ENCODE results near the gene CNKSR1.

DNA sequence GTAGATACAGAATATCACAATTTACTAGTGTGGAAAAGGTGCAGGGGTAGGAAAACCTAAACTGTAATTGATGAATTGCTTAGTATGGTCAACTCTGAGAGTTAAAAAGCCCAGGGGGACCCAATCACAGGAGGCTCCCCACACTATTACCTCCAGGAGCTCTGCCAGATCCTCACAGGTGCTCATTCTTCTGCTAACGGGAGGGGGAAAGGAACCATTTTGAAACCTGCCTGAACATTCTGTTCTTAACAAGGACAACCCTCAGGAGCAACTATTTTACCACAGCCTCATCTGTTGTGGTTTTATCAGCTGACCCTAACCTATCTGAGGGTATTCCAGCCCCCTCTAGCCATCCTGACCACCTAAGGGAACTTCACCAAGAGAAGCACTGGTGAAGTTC is 46.6 kb upstream of the CNKSR1 start:
- TF ChIP-seq, protein P1, sequence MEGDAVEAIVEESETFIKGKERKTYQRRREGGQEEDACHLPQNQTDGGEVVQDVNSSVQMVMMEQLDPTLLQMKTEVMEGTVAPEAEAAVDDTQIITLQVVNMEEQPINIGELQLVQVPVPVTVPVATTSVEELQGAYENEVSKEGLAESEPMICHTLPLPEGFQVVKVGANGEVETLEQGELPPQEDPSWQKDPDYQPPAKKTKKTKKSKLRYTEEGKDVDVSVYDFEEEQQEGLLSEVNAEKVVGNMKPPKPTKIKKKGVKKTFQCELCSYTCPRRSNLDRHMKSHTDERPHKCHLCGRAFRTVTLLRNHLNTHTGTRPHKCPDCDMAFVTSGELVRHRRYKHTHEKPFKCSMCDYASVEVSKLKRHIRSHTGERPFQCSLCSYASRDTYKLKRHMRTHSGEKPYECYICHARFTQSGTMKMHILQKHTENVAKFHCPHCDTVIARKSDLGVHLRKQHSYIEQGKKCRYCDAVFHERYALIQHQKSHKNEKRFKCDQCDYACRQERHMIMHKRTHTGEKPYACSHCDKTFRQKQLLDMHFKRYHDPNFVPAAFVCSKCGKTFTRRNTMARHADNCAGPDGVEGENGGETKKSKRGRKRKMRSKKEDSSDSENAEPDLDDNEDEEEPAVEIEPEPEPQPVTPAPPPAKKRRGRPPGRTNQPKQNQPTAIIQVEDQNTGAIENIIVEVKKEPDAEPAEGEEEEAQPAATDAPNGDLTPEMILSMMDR (IDR thresholded peaks at IDR 0.05), result no peak
- TF ChIP-seq POLR2A (IDR thresholded peaks at IDR 0.05), result no peak
